ENCODE results near the gene MCTP1. TPM values are rescaled to one million over a fixed set of nuclear protein-coding genes. Genes with fewer than 3 reads are reported as not detected.

MCTP1 gene
- total RNA-seq, 1 donor from 2014 or later: 9.1 TPM

DNA sequence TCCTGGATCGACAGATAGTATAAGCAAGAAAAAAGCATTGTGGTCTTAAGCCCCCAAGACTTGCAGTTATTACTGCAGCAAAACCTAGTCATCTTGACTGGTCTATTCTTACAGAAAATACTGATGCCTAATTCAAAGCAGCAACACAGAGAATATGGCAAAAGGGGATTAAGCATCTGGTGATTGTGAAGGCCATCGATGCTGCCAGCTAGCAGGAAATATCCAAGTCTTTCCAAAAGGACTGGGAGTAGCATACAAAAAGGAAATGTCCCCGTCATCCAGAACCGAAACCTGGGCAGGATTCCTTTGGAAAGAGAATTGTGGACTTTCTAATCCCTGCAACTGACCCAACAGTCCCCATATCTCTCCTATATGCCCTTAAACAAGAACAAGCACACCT is 534.2 kb downstream of the MCTP1 start:
- TF ChIP-seq, protein P1, sequence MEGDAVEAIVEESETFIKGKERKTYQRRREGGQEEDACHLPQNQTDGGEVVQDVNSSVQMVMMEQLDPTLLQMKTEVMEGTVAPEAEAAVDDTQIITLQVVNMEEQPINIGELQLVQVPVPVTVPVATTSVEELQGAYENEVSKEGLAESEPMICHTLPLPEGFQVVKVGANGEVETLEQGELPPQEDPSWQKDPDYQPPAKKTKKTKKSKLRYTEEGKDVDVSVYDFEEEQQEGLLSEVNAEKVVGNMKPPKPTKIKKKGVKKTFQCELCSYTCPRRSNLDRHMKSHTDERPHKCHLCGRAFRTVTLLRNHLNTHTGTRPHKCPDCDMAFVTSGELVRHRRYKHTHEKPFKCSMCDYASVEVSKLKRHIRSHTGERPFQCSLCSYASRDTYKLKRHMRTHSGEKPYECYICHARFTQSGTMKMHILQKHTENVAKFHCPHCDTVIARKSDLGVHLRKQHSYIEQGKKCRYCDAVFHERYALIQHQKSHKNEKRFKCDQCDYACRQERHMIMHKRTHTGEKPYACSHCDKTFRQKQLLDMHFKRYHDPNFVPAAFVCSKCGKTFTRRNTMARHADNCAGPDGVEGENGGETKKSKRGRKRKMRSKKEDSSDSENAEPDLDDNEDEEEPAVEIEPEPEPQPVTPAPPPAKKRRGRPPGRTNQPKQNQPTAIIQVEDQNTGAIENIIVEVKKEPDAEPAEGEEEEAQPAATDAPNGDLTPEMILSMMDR (IDR thresholded peaks at IDR 0.05; ENCODE audit: unreplicated experiment): no peak
- Mint-ChIP-seq H3K4me3 (no peak overlapping the region), H3K9me3 (no peaks in the 10 kb centered on the region), H3K36me3 (no peaks in the 10 kb centered on the region), H3K4me1 (no peaks in the 10 kb centered on the region), H3K27ac (no peak overlapping the region), H3K27me3 (ENCODE audit: low read depth) (no peaks in the 10 kb centered on the region)
- no peak for DNase-seq (ENCODE audit: low spot score in 2 of 2, unreplicated experiment in 2 of 2)

GRCh38 chr5:94749042-94749441 is 535.9 kb downstream of the MCTP1 start:
- no peaks in the 10 kb centered on the region for H3K27me3 Mint-ChIP-seq (ENCODE audit: low read depth)
- no peak overlapping the region for H3K4me3 Mint-ChIP-seq
- no peaks in the 10 kb centered on the region for H3K36me3 Mint-ChIP-seq
- no peaks in the 10 kb centered on the region for H3K4me1 Mint-ChIP-seq
- no peak overlapping the region for H3K27ac Mint-ChIP-seq
- DNase-seq (ENCODE audit: low spot score in 2 of 2, unreplicated experiment in 2 of 2): no peak
- no peaks in the 10 kb centered on the region for H3K9me3 Mint-ChIP-seq
- TF ChIP-seq, protein P1 (IDR thresholded peaks at IDR 0.05; ENCODE audit: unreplicated experiment): no peak

- TF ChIP-seq, protein P1 (IDR thresholded peaks at IDR 0.05; ENCODE audit: unreplicated experiment): no peak
- Mint-ChIP-seq H3K4me3 (no peak overlapping the region), H3K36me3 (no peaks in the 10 kb centered on the region), H3K4me1 (no peaks in the 10 kb centered on the region), H3K27ac (no peak overlapping the region), H3K27me3 (ENCODE audit: low read depth) (no peaks in the 10 kb centered on the region), H3K9me3 (no peaks in the 10 kb centered on the region)
- DNase-seq (ENCODE audit: low spot score in 2 of 2, unreplicated experiment in 2 of 2): no peak
Observed at GRCh38 chr5:94748212-94748611, 536.7 kb downstream of the MCTP1 start.

- no peaks in the 10 kb centered on the region for H3K4me1 Mint-ChIP-seq
- H3K36me3 Mint-ChIP-seq: no peaks in the 10 kb centered on the region
- no peak for DNase-seq (ENCODE audit: low spot score in 2 of 2, unreplicated experiment in 2 of 2)
- H3K9me3 Mint-ChIP-seq: no peaks in the 10 kb centered on the region
- H3K27me3 Mint-ChIP-seq (ENCODE audit: low read depth): no peaks in the 10 kb centered on the region
- H3K27ac Mint-ChIP-seq: no peak overlapping the region
- TF ChIP-seq, protein P1 (IDR thresholded peaks at IDR 0.05; ENCODE audit: unreplicated experiment): no peak
- H3K4me3 Mint-ChIP-seq: no peak overlapping the region
Observed at GRCh38 chr5:94747371-94747770, 537.5 kb downstream of the MCTP1 start.

DNA sequence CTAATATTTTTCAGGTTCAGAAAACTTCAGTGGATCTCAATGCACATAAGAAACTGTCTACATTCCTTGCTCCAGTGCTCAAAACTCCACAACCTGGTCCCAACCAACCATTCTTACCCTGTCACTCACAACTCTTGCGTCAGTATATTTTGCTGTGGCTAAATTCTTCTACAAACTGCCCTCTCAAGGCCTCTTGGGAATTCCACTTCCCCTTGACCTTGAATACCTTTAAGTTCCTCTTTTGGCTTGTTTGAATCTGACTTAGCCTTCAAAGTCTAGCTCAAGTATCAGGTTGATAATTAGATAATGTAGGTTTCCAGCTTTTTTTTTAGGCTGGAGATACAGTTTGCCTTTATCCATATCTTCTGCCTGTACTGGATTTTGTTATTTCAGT is 538.2 kb downstream of the MCTP1 start:
- TF ChIP-seq, protein P1 (IDR thresholded peaks at IDR 0.05; ENCODE audit: unreplicated experiment): no peak
- DNase-seq (ENCODE audit: low spot score in 2 of 2, unreplicated experiment in 2 of 2): no peak
- Mint-ChIP-seq H3K27ac (no peak overlapping the region), H3K36me3 (no peaks in the 10 kb centered on the region), H3K27me3 (ENCODE audit: low read depth) (no peaks in the 10 kb centered on the region), H3K4me3 (no peak overlapping the region), H3K4me1 (no peaks in the 10 kb centered on the region), H3K9me3 (no peaks in the 10 kb centered on the region)
